SK-N-MC (cell line): ENCODE results near the gene CD200R1L.

Source experiments
- DNase-seq: peaks from one replicate; pipeline ENCODE4 v3.0.0-alpha.2; 2011; ENCODE audit warnings: low read depth, low spot score
- H3K27ac ChIP-seq: fragments of 200-600 bp; sonication (generic); 2 replicates; pipeline ENCODE4 v1.5.1; 2016; ENCODE audit warnings: mixed run types
- H3K36me3 ChIP-seq: fragments of 200-600 bp; sonication (generic); 2 replicates; pipeline ENCODE4 v1.6.1; 2017; ENCODE audit warnings: antibody characterized with exemption, low read length, mixed read lengths; ENCODE audit not compliant: insufficient read depth
- H3K4me3 ChIP-seq: fragments of 200-600 bp; sonication (generic); 2 replicates; pipeline ENCODE4 v1.5.1; 2016
- H3K9ac ChIP-seq: fragments of 200-600 bp; sonication (generic); 2 replicates; pipeline ENCODE4 v1.8.0; 2017; ENCODE audit warnings: mixed run types, mixed read lengths; ENCODE audit not compliant: insufficient read length
- H3K9me3 ChIP-seq: fragments of 200-600 bp; sonication (generic); 2 replicates; pipeline ENCODE4 v1.6.1; 2017; ENCODE audit warnings: low read depth, mild to moderate bottlenecking, antibody characterized with exemption, low read length, moderate library complexity, mixed read lengths
- EZH2 ChIP-seq: fragments of 200-600 bp; sonication (generic); IDR thresholded peaks from one replicate; pipeline ENCODE4 v1.6.1; 2017; ENCODE audit warnings: antibody characterized with exemption
- FOXP2 ChIP-seq: optimal IDR thresholded peaks from 2 replicates; pipeline ENCODE3; 2011; ENCODE audit warnings: mild to moderate bottlenecking, moderate library complexity; ENCODE audit not compliant: insufficient read depth; ENCODE audit errors: extremely low read length, control extremely low read depth
- POLR2AphosphoS5 ChIP-seq: IDR thresholded peaks from 2 replicates; pipeline ENCODE4 v1.6.1; 2012; ENCODE audit warnings: mild to moderate bottlenecking, low read depth, low read length, borderline replicate concordance

Gene CD200R1L

DNA sequence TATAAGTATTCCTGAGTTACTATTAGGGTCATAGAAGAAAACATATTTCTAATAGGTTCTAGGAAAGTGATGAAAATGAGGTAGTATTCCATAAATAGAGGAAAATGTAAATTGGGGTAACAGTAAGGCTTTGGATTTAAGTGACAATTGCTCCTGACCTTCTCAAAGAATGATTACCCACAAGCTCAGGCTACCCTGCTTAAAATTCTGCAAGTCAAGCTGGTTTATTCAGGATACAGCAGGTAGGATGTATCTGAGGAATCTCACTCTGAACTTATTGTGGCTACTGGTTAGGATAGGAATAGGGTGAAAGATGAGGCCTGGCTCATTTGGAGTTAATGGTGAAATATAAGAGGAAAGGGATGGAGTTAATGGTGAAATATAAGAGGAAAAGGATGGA is 67.7 kb downstream of the CD200R1L start:
- Histone ChIP-seq H3K27ac (no peak overlapping the region), H3K9ac (no peak overlapping the region), H3K36me3 (no peaks in the 10 kb centered on the region), H3K4me3 (no peak overlapping the region), H3K9me3 (no peaks in the 10 kb centered on the region)
- no peak for DNase-seq
- no peak for TF ChIP-seq EZH2
- no peak for TF ChIP-seq FOXP2
- no peak for TF ChIP-seq POLR2AphosphoS5

GRCh38 chr3:112778353-112778948 is 68.2 kb downstream of the CD200R1L start:
- H3K27ac ChIP-seq: no peak overlapping the region

GRCh38 chr3:112777811-112778210 is 68.9 kb downstream of the CD200R1L start:
- Histone ChIP-seq H3K9ac (no peak overlapping the region), H3K27ac (no peak overlapping the region), H3K9me3 (no peaks in the 10 kb centered on the region), H3K36me3 (no peaks in the 10 kb centered on the region), H3K4me3 (no peak overlapping the region)
- DNase-seq: no peak
- TF ChIP-seq FOXP2 (no peak), EZH2 (no peak), POLR2AphosphoS5 (no peak)

More at GRCh38 chr3:112778353-112778948, 68.2 kb downstream of the CD200R1L start:
- TF ChIP-seq EZH2: no peak
- TF ChIP-seq POLR2AphosphoS5: no peak
- TF ChIP-seq FOXP2: no peak
- Histone ChIP-seq H3K9me3 (no peaks in the 10 kb centered on the region), H3K9ac (no peak overlapping the region), H3K4me3 (no peak overlapping the region), H3K36me3 (no peaks in the 10 kb centered on the region)
- DNase-seq: no peak

DNA sequence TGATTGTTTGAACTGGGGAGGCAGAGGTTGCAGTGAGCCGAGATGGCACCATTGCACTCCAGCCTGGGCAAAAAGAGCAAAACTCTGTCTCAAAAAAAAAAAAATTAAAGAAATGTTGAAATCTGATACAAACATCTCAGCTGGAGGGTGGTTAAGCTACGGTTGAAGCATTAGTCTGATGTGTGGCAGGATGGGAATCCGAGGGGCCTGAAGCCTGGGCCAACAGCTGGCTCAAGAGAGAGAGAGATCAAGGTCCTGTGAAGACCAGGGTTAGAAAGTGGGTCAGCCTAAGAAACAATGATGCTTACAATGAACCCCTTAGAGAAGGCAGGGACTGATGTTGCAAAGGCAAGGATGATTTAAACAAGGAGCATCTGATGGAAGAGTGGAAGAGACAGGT is 69.8 kb downstream of the CD200R1L start:
- no peak for DNase-seq
- H3K9me3 ChIP-seq: no peaks in the 10 kb centered on the region
- TF ChIP-seq EZH2 (no peak), FOXP2 (no peak), POLR2AphosphoS5 (no peak)
- H3K36me3 ChIP-seq: no peaks in the 10 kb centered on the region
- no peak overlapping the region for H3K4me3 ChIP-seq
- H3K9ac ChIP-seq: no peak overlapping the region
- H3K27ac ChIP-seq: no peak overlapping the region

DNA sequence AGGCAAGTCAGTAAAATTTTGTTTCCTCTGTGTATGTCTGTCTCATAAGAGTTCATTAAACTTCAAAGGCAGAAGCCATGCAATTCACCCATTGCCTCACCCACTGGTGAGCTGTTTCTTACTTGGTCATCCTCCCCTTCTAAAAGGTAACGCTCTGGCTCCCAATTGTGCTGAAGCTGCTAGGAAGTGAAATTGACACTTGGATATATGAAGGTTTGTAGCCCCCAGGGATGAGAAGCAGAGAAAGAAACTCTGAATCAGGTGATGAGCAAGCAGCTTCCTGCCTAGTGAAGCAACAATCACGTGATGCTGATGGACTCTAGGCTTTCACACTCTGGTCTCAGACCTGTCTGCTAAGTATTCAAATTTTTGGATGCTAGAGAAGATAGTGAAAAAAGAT is 70.7 kb downstream of the CD200R1L start:
- H3K9me3 ChIP-seq: no peaks in the 10 kb centered on the region
- no peak overlapping the region for H3K4me3 ChIP-seq
- no peak for DNase-seq
- H3K9ac ChIP-seq: no peak overlapping the region
- TF ChIP-seq FOXP2 (no peak), POLR2AphosphoS5 (no peak), EZH2 (no peak)
- H3K27ac ChIP-seq: no peak overlapping the region
- H3K36me3 ChIP-seq: no peaks in the 10 kb centered on the region

DNA sequence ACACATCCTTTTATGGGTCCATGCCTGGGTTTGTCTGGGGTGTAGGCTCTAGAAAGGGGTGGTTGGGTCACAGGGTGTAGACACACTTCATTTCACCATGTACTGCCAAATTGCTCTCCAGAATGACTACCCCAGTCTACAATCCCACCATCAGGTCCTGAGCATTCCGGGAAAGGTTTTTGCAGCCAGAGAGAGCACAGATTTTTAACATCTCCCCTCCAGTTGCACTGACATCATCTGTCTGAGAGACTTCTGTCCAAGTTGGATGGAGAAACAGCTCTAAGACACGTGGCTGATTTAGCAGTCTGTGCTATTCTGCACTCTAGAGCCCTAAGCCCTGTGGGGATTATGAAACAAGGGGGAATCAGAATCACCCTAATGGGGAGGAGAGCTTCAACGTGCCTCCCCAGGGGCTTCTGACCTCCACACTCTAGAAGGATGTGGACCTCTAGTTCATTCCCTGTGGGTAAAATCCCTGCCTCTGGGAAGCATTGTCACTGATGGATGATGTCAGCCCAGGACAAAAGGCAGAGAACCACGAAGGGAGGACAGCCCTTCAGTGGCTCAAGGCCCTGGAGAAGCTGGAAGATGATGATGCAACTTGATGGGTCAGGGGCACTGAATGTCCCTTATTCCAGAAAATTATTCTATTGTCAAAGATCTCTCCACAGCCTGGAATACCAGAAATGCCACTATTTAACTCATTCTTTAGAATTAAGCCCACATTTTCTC is 71.5 kb downstream of the CD200R1L start:
- Histone ChIP-seq H3K4me3 (no peak overlapping the region), H3K9me3 (no peaks in the 10 kb centered on the region), H3K9ac (no peak overlapping the region)

DNA sequence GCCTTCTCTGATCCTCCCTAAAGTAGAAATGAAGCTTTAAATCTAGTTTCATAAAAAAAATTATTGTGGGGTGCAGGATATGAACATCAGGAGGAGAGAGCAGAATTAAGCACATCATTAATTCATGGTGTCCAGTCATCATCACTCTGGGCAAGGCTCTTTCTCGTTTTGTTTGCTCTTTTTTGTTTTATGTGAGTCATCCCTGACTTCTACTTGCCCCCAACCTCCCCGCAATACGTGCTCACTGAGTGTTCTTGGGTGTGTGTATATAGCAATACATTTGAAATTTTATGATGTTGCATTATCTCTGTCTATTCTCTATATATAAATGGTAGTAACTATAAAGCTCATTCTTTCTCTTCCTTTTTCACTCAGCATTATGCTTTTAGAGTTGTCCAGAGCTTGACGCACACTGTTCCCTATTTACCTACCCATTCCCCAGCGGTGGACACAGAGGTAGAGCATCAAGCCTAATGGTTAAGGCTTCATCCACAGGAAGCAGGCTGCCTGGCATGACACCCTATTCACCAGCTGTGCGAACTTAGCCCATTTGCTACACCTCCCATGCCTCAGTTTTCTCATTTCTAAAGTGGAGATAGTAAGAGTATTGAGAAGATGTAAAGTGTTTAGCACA is 72.3 kb downstream of the CD200R1L start:
- no peaks in the 10 kb centered on the region for H3K9me3 ChIP-seq
- no peak overlapping the region for H3K9ac ChIP-seq
- no peak overlapping the region for H3K4me3 ChIP-seq
- TF ChIP-seq POLR2AphosphoS5: no peak
- TF ChIP-seq FOXP2: no peak
- DNase-seq: no peak
- no peaks in the 10 kb centered on the region for H3K36me3 ChIP-seq
- H3K27ac ChIP-seq: no peak overlapping the region

More for the DNA sequence above, 71.5 kb downstream of the CD200R1L start:
- no peak overlapping the region for H3K27ac ChIP-seq
- no peak for TF ChIP-seq FOXP2
- no peak for TF ChIP-seq POLR2AphosphoS5
- no peak for TF ChIP-seq EZH2
- no peak for DNase-seq
- H3K36me3 ChIP-seq: no peaks in the 10 kb centered on the region

DNA sequence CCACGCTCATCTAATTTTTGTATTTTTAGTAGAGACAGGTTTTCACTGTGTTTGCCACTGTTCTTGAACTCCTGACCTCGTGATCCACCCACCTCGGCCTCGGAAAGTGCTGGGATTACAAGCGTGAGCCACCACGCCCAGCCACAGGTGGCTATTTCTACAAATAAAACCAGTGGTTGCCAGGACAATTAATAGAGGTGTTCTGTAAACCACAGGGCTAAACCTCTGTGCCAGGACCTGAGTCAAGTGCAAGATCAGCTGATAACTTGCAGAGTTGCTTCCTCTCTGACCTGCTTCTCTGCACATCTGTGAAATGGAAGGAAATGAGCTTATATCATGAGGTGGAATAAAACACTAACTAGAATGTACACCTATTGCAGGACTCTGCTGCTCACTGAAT is 72.8 kb downstream of the CD200R1L start:
- DNase-seq: no peak
- Histone ChIP-seq H3K9me3 (no peaks in the 10 kb centered on the region), H3K9ac (no peak overlapping the region), H3K4me3 (no peak overlapping the region), H3K36me3 (no peaks in the 10 kb centered on the region), H3K27ac (no peak overlapping the region)
- TF ChIP-seq FOXP2 (no peak), POLR2AphosphoS5 (no peak), EZH2 (no peak)

GRCh38 chr3:112770951-112771350 is 75.7 kb downstream of the CD200R1L start:
- DNase-seq: no peak
- H3K9me3 ChIP-seq: no peaks in the 10 kb centered on the region
- H3K9ac ChIP-seq: no peak overlapping the region
- H3K4me3 ChIP-seq: no peak overlapping the region
- H3K27ac ChIP-seq: no peak overlapping the region
- TF ChIP-seq FOXP2 (no peak), EZH2 (no peak), POLR2AphosphoS5 (no peak)
- no peaks in the 10 kb centered on the region for H3K36me3 ChIP-seq
